ENCODE measurements around the gene TFEB. TPM values are rescaled to one million over a fixed set of nuclear protein-coding genes. Genes with fewer than 3 reads are reported as not detected.

Gene TFEB
- total and polyA plus RNA-seq, 10 of the 15 experiments (the other 5 are each of a cell fraction or from before 2014, with no cell fraction given), result 0.84 to 108 (median 60.8) TPM

DNA sequence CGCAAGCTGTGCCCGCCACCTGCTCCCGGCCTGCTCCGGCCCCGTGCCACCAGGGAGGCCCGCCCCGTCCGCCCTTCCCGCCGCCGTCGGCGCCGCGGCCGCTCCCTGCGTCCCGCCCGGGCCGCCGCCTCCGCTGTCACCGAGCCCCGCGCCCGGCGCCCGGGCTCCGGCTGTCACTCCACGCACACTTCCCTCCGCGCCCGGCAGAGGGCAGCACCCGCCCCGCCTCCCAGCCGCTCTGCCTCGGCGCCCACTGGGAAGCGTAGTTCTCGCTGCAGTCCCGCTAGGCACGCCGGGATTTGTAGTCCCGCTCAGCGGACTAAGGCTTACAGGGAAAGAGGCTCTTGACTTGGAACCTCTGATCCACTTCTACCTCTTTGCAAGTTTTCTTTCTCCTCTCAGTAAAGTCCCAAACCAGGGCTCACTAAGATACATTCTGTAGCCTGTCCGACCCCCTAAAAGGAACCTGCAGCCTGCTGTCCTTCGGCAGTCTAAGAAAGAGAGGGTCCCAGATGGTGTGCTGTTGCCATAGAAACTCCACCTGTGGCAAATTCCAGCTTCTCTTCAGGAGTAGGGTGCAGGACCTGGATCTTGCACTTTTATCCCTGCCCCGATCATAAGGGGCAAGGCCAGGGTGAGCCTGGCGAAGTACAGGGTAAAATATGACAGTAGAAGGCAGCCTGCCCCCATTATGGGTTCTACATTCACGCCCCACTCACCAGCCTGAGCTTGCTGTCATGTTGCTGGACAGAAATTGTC is at the start of gene TFEB (continued):
- TF ChIP-seq IKZF2 (IDR thresholded peaks at IDR 0.05) (no peak), RB1 (IDR thresholded peaks at IDR 0.05; ENCODE audit: borderline replicate concordance) (peak; percentile 94), SPI1 (IDR thresholded peaks at IDR 0.05; ENCODE audit: borderline replicate concordance, insufficient read depth, low read depth, low read length) (no peak), TCF3 (IDR thresholded peaks at IDR 0.05; ENCODE audit: borderline replicate concordance, insufficient read depth, low read depth, low read length) (0 out of 2 replicates have a peak, but pooled peaks have one; percentile 52), POLR2AphosphoS5 (IDR thresholded peaks at IDR 0.05; ENCODE audit: low read length) (no peak), FOXK2 (IDR thresholded peaks at IDR 0.05) (no peak), EZH2 (IDR thresholded peaks at IDR 0.05; ENCODE audit: borderline replicate concordance, control insufficient read depth, low read depth, low read length) (no peak), CHD2 (IDR thresholded peaks at IDR 0.05; ENCODE audit: borderline replicate concordance, low read depth, low read length) (peak; percentile 87), ZNF217 (IDR thresholded peaks at IDR 0.05) (peak; percentile 65; the same call in 1 of the 2 replicates), CREB1 (IDR thresholded peaks at IDR 0.05; ENCODE audit: low read depth) (no peak), CBFB (IDR thresholded peaks at IDR 0.05; ENCODE audit: low read depth) (no peak), POU2F2 (IDR thresholded peaks at IDR 0.05; ENCODE audit: borderline replicate concordance, low read depth, low read length) (peak; percentile 57; the same call in 1 of the 3 replicates), SUZ12 (IDR thresholded peaks at IDR 0.05; ENCODE audit: unreplicated experiment) (no peak), HDAC2 (IDR thresholded peaks at IDR 0.05) (no peak), FOS (IDR thresholded peaks at IDR 0.05; ENCODE audit: borderline replicate concordance, extremely low read depth, insufficient read length) (no peak), CHD1 (IDR thresholded peaks at IDR 0.05; ENCODE audit: low read depth, low read length) (no peak), KLF5 (IDR thresholded peaks at IDR 0.05; ENCODE audit: partially characterized antibody) (peak; percentile 54), SIX5 (IDR thresholded peaks at IDR 0.05; ENCODE audit: low read depth, low read length, severe bottlenecking) (peak; percentile 99), RAD51 (IDR thresholded peaks at IDR 0.05) (no peak), SMARCA5 (IDR thresholded peaks at IDR 0.05) (peak; percentile 89), RCOR1 (conservative IDR thresholded peaks at IDR 0.05; ENCODE audit: low read depth, low read length) (peak; percentile 84; the same call in 1 of the 2 replicates), ZNF622 (IDR thresholded peaks at IDR 0.05) (no peak), SP1 (IDR thresholded peaks at IDR 0.05; ENCODE audit: low read depth, low read length) (peak; percentile 71)
- TF ChIP-seq, protein P1, sequence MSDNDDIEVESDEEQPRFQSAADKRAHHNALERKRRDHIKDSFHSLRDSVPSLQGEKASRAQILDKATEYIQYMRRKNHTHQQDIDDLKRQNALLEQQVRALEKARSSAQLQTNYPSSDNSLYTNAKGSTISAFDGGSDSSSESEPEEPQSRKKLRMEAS (IDR thresholded peaks at IDR 0.05; ENCODE audit: low read depth, low read length), result peak; percentile 63
- TF ChIP-seq, protein P2, sequence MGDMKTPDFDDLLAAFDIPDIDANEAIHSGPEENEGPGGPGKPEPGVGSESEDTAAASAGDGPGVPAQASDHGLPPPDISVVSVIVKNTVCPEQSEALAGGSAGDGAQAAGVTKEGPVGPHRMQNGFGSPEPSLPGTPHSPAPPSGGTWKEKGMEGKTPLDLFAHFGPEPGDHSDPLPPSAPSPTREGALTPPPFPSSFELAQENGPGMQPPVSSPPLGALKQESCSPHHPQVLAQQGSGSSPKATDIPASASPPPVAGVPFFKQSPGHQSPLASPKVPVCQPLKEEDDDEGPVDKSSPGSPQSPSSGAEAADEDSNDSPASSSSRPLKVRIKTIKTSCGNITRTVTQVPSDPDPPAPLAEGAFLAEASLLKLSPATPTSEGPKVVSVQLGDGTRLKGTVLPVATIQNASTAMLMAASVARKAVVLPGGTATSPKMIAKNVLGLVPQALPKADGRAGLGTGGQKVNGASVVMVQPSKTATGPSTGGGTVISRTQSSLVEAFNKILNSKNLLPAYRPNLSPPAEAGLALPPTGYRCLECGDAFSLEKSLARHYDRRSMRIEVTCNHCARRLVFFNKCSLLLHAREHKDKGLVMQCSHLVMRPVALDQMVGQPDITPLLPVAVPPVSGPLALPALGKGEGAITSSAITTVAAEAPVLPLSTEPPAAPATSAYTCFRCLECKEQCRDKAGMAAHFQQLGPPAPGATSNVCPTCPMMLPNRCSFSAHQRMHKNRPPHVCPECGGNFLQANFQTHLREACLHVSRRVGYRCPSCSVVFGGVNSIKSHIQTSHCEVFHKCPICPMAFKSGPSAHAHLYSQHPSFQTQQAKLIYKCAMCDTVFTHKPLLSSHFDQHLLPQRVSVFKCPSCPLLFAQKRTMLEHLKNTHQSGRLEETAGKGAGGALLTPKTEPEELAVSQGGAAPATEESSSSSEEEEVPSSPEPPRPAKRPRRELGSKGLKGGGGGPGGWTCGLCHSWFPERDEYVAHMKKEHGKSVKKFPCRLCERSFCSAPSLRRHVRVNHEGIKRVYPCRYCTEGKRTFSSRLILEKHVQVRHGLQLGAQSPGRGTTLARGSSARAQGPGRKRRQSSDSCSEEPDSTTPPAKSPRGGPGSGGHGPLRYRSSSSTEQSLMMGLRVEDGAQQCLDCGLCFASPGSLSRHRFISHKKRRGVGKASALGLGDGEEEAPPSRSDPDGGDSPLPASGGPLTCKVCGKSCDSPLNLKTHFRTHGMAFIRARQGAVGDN (IDR thresholded peaks at IDR 0.05), result no peak
- TF ChIP-seq, protein P3, sequence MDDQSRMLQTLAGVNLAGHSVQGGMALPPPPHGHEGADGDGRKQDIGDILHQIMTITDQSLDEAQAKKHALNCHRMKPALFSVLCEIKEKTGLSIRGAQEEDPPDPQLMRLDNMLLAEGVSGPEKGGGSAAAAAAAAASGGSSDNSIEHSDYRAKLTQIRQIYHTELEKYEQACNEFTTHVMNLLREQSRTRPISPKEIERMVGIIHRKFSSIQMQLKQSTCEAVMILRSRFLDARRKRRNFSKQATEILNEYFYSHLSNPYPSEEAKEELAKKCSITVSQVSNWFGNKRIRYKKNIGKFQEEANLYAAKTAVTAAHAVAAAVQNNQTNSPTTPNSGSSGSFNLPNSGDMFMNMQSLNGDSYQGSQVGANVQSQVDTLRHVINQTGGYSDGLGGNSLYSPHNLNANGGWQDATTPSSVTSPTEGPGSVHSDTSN (IDR thresholded peaks at IDR 0.05; ENCODE audit: insufficient replicate concordance, low read depth, low read length), result peak; percentile 81

Data from GM12878 (cell line).